GM12872 (cell line): ENCODE results near the gene HOXA5.

Experiments
- TF ChIP-seq, protein P1 (sequence below): IDR thresholded peaks from 3 replicates; pipeline ENCODE4 v1.5.1; 2011; ENCODE audit warnings: low read depth, mild to moderate bottlenecking, low read length, moderate library complexity; ENCODE audit not compliant: insufficient read depth

Gene HOXA5

DNA sequence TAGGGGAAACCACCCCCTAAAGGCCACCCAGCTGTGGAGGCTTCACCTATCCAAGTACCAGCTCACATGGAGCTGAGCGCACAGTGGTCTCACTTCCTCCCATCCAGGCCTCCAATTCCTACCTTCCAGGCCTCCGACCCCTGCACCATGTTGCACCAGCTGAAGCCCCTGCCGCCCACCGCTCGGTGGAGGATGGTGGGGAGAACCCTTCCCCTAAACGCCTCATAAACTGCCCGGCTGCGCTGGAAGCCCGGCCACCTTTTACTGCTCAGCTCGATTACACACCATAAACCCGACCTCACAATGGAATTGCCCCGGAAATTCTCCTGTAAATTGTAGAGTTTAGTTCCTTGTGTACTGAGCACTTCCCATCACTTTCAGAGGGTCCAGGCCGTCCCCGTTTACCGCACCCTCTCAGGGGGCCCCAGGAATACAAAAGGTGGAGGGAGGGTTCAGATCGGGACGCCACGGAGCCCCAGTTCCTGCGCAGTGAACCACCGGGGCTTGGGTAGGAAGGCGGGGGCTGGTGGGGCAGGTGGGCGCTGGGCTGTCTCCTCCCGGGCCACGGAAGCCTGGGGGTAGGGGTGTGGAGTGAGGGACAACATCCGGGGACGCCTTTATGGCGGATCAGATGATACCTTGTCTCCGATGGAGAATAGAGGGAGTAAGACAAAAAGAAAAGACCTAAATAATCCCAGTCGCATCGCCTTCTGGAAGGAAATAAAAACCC, 14.4 kb upstream of the HOXA5 start:
- TF ChIP-seq, protein P1, sequence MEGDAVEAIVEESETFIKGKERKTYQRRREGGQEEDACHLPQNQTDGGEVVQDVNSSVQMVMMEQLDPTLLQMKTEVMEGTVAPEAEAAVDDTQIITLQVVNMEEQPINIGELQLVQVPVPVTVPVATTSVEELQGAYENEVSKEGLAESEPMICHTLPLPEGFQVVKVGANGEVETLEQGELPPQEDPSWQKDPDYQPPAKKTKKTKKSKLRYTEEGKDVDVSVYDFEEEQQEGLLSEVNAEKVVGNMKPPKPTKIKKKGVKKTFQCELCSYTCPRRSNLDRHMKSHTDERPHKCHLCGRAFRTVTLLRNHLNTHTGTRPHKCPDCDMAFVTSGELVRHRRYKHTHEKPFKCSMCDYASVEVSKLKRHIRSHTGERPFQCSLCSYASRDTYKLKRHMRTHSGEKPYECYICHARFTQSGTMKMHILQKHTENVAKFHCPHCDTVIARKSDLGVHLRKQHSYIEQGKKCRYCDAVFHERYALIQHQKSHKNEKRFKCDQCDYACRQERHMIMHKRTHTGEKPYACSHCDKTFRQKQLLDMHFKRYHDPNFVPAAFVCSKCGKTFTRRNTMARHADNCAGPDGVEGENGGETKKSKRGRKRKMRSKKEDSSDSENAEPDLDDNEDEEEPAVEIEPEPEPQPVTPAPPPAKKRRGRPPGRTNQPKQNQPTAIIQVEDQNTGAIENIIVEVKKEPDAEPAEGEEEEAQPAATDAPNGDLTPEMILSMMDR, result no peak

DNA sequence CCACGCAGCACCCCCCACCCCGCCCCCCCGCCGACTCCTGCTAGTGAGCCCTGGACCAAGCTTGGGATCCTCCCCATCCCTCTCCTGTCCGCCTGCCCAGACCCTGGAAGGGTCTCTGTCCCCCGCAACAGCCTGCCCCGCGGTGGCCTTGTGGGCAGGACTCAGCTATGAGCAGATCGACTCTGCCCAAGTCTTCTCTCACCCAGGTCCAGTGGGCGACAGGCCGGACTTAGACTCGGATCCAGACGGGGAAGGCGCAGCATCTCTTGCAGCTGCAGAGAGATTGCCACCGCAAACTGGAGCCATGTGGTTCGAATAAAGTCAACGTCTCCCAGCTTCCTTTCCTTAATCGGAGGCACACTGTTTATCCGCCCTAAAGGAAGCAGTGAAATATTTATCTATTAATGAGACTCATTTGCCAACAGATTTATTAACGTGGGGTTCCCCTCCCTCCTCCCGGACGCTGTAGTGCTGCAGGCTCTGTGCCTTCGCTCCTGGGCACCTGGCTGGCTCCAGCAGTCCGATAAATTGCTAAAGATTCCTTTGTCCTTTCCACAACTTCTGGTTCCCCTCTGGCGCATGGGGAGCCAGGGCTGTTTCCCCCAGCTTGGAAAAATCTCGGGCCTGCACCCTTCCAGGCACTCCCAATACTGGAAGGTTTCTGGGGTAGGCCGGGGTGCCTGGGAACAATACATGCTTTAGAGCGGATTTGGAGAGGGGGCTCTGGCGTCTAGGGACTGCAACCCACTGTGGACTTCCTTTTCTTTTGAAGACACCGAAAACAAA, 13.6 kb upstream of the HOXA5 start:
- TF ChIP-seq, protein P1, result no peak

DNA sequence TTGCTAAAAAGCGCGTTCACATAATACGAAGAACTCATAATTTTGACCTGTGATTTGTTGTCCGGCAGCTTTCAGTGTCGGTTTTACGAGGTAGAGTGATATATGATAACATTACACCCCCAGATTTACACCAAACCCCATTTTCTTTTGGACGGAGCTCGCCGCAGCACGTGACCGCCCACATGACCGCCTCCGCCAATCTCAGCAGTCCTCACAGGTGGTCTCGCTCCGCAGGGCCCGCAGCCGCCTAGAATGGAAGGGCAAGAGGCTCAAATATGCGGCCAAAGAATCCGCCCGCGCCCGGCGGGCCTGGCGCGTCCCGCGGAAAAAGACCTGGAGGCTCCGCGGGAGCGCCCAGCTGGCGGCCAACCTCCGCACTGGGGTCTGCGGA, 13.0 kb upstream of the HOXA5 start, which contains the start of gene HOXA7:
Gene HOXA7 (minus strand): TSS at position 168 of the 391 bp plus-strand sequence. CDS start 130 bp downstream, at position 38.
- TF ChIP-seq, protein P1, result no peak

DNA sequence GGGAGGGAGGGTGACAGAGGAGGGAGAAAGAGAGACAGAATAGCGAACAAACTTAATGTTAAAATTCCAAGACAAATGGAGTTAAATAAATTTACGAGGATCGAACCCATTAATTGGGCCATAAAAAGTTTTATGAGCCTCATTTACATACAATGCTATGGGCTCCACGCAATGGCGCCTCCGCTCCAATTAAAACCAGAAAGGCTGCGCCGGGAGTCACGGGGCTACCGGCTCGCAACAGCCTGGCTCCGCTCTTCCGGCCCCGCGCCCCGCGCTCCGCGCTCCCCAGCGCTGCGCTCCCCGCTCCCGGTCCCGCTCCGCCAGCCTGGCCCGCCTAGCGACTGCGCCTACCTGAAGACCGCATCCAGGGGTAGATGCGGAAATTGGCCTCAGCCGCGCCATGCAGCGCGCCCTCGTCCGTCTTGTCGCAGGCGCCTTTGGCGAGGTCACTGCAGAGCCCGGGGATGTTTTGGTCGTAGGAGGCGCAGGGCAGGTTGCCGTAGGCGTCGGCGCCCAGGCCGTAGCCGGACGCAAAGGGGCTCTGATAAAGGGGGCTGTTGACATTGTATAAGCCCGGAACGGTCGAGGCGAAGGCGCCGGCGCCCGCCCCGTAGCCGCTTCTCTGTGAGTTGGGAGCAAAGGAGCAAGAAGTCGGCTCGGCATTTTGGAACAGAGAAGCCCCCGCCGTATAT, 12.5 kb upstream of the HOXA5 start:
- TF ChIP-seq, protein P1, result no peak

DNA sequence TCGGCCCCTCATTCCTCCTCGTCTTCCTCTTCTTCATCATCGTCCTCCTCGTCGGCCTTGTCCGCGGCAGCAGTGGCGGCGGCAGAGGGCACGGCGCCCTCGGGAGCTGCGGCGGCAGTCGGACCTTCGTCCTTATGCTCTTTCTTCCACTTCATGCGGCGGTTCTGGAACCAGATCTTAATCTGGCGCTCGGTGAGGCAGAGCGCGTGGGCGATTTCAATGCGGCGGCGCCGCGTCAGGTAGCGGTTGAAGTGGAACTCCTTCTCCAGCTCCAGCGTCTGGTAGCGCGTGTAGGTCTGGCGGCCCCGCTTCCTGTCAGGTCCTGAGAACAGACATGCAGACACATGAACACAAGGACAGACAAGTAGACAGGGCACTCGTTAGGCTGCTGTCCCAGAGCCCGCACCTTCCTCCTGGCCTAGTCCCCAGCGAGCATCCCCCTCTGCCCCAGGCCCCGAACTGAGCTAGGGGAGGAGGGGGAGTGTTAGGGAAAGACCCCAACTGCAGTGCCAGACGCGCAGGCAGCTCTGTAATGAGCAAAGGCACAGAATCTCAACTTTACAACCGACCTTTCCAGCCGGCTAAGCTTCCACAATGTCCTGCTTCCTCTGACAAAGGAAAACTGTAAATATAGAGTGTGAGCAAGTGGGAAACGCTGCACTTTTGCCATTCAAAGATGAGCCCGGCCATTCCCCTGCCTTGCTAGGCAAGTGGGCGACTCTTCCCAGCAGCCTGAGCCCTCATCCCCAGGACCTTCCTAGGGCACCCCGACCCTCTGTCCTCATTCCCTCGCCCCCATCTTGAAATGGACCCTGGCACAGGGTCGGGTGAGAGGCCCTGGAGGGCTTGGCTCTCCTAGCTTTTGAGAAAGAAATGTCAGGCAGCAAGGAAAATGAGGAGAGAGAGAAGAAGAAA, 11.7 kb upstream of the HOXA5 start:
- TF ChIP-seq, protein P1, result no peak

DNA sequence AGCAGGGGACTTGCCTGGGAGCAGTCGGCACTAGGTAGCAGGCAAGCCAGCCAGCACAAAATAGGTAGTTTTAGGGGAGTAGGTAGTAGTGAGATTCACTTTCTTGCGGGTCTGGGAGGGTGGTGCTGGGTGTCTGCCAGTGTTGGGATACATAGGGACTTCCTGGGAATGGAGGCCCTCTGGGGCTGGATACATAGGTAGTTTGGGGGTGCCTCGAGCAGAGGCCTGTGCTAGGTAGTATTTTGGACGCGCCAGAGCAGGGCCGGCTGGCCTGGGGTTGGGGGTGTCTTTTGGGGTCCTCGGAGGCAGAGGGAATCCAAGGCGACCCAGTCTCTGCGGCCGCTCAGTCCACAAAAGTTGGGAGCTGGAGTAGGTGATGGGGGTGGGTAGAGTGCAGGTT, 10.9 kb upstream of the HOXA5 start:
- TF ChIP-seq, protein P1, result no peak
